Measurements from ENCODE around the gene SYT2.

DNA sequence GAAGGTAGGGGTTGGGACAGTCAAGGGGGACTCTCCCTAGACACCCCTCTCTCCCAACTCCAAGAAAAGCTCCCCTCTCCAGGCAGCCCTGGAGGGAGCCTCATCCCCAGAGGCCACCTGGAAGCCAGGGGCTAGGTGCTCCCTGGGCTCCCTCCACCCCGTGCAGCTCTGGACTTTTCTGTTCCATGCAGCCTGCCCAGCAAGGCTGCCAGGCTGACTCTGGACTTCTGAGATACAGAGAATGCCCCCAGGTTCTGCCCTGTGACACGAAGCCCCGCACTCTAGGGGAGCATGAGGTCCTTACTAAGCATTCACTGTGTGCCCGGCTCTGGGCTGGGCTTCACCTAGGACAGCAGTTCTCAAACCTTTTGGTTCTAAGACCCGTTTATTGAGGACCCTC lies 10.2 kb downstream of the SYT2 start:
- TF ChIP-seq ZFX (IDR thresholded peaks at IDR 0.05; ENCODE audit: borderline replicate concordance) = no peak
- TF ChIP-seq, protein P1, sequence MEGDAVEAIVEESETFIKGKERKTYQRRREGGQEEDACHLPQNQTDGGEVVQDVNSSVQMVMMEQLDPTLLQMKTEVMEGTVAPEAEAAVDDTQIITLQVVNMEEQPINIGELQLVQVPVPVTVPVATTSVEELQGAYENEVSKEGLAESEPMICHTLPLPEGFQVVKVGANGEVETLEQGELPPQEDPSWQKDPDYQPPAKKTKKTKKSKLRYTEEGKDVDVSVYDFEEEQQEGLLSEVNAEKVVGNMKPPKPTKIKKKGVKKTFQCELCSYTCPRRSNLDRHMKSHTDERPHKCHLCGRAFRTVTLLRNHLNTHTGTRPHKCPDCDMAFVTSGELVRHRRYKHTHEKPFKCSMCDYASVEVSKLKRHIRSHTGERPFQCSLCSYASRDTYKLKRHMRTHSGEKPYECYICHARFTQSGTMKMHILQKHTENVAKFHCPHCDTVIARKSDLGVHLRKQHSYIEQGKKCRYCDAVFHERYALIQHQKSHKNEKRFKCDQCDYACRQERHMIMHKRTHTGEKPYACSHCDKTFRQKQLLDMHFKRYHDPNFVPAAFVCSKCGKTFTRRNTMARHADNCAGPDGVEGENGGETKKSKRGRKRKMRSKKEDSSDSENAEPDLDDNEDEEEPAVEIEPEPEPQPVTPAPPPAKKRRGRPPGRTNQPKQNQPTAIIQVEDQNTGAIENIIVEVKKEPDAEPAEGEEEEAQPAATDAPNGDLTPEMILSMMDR (IDR thresholded peaks at IDR 0.05) = no peak
